ENCODE measurements around the gene SHC2.

DNA sequence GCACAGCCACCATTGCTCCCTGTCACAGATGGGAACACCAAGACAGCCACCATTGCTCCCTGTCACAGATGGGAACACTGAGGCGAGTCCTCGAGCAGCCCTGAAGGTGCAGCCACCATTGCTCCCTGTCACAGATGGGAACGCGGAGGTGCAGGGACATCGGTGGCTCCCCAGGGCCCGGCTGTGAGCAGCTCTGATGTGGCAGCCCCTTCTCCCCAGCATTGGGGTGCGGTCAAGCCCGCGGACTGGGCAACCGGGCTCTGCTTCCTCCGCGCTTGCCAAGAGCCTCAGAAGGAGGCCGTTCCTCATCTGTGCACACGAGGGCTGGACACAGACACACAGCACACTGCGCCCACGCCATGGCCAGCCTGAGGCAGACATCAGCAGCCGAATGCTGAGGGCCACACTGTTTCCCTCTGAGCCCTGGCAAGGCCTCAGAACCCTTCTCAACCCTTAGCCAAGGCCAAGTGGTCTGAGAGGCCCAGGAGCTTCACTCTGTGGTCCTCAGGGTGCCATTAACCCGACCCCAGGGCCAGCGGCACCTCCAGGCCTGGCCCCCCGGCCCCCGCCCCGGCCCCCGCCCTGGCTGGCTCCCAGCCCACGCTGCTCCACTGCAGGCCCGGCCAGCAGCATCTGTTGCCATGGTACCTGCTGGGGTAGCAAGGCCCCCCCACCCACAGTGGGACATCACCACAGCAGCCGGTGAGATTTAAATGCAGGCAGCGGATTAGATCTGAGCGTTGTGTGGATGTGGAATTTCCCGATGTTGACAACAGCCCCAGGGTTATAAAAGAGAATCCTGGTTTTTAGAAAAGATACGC, 70.2 kb downstream of the SHC2 start:
- no peak for TF ChIP-seq POLR2A (IDR thresholded peaks at IDR 0.05; ENCODE audit: low read length)
- no peak for TF ChIP-seq GATA1 (IDR thresholded peaks at IDR 0.05; ENCODE audit: low read depth, low read length)
